Astrocyte (in vitro differentiated cells and primary cell): ENCODE results near the gene MAG.

Source experiments
- EZH2 ChIP-seq: IDR thresholded peaks from 2 replicates; pipeline ENCODE4 v1.6.1; 2012; ENCODE audit warnings: mild to moderate bottlenecking, low read length, inconsistent platforms; ENCODE audit not compliant: insufficient read depth
- TF ChIP-seq, protein P1 (sequence below): IDR thresholded peaks from 2 replicates; pipeline ENCODE4 v1.5.1; 2011; ENCODE audit warnings: low read depth, mild to moderate bottlenecking, inconsistent platforms, low read length, moderate library complexity; ENCODE audit not compliant: insufficient read depth

GRCh38 chr19:35340431-35340830, 48.5 kb downstream of the MAG start:
- TF ChIP-seq, protein P1, sequence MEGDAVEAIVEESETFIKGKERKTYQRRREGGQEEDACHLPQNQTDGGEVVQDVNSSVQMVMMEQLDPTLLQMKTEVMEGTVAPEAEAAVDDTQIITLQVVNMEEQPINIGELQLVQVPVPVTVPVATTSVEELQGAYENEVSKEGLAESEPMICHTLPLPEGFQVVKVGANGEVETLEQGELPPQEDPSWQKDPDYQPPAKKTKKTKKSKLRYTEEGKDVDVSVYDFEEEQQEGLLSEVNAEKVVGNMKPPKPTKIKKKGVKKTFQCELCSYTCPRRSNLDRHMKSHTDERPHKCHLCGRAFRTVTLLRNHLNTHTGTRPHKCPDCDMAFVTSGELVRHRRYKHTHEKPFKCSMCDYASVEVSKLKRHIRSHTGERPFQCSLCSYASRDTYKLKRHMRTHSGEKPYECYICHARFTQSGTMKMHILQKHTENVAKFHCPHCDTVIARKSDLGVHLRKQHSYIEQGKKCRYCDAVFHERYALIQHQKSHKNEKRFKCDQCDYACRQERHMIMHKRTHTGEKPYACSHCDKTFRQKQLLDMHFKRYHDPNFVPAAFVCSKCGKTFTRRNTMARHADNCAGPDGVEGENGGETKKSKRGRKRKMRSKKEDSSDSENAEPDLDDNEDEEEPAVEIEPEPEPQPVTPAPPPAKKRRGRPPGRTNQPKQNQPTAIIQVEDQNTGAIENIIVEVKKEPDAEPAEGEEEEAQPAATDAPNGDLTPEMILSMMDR, result no peak
- TF ChIP-seq EZH2, result no peak
